Measurements from ENCODE around the gene DDX21.

The DDX21 gene

GRCh38 chr10:68997211-68997610, 41.2 kb downstream of the DDX21 start:
- Histone ChIP-seq H3K4me2 (ENCODE audit: low read depth, low read length, poor library complexity, severe bottlenecking) (no peak overlapping the region), H3K79me2 (ENCODE audit: insufficient read depth, low read length) (no peaks in the 10 kb centered on the region), H3K9ac (ENCODE audit: low read length) (no peak overlapping the region), H3K27me3 (ENCODE audit: low read length) (no peaks in the 10 kb centered on the region), H3K9me2 (replicated peaks; ENCODE audit: insufficient read depth, low read length) (no peaks in the 10 kb centered on the region), H3K9me3 (ENCODE audit: insufficient read depth, low read length) (no peaks in the 10 kb centered on the region), H3K27ac (ENCODE audit: low read depth, low read length) (no peak overlapping the region), H2AFZ (ENCODE audit: low read depth, low read length, severe bottlenecking) (no peak overlapping the region), H3F3A (ENCODE audit: insufficient read depth) (peaks cover 4% of the 10 kb centered on the region; the same call in 1 of the 2 replicates), H3K36me3 (ENCODE audit: low read length) (no peaks in the 10 kb centered on the region), H3K4me3 (ENCODE audit: insufficient read depth, low read length, poor library complexity, severe bottlenecking) (no peak overlapping the region), H4K20me1 (ENCODE audit: low read depth, low read length) (no peaks in the 10 kb centered on the region)
- TF ChIP-seq EZH2phosphoT487 (conservative IDR thresholded peaks at IDR 0.05; ENCODE audit: low read length), result no peak
- TF ChIP-seq CTCF (IDR thresholded peaks at IDR 0.05; ENCODE audit: insufficient read depth, low read length, poor library complexity, severe bottlenecking), result no peak

GRCh38 chr10:69004821-69005220, 48.9 kb downstream of the DDX21 start:
- Histone ChIP-seq H4K20me1 (ENCODE audit: low read depth, low read length) (no peaks in the 10 kb centered on the region), H3K4me2 (ENCODE audit: low read depth, low read length, poor library complexity, severe bottlenecking) (no peak overlapping the region), H3K9ac (ENCODE audit: low read length) (no peak overlapping the region), H3K9me3 (ENCODE audit: insufficient read depth, low read length) (no peaks in the 10 kb centered on the region), H3K79me2 (ENCODE audit: insufficient read depth, low read length) (no peaks in the 10 kb centered on the region), H3K27me3 (ENCODE audit: low read length) (no peaks in the 10 kb centered on the region), H3K36me3 (ENCODE audit: low read length) (no peaks in the 10 kb centered on the region; the same call in 1 of the 2 replicates), H3F3A (ENCODE audit: insufficient read depth) (peaks cover 9% of the 10 kb centered on the region; the same call in 1 of the 2 replicates), H3K27ac (ENCODE audit: low read depth, low read length) (no peak overlapping the region), H2AFZ (ENCODE audit: low read depth, low read length, severe bottlenecking) (no peak overlapping the region), H3K4me3 (ENCODE audit: insufficient read depth, low read length, poor library complexity, severe bottlenecking) (no peak overlapping the region), H3K9me2 (replicated peaks; ENCODE audit: insufficient read depth, low read length) (no peaks in the 10 kb centered on the region)
- TF ChIP-seq EZH2phosphoT487 (conservative IDR thresholded peaks at IDR 0.05; ENCODE audit: low read length) (no peak), CTCF (IDR thresholded peaks at IDR 0.05; ENCODE audit: insufficient read depth, low read length, poor library complexity, severe bottlenecking) (peak; percentile 35)

GRCh38 chr10:69005704-69006485, 49.9 kb downstream of the DDX21 start:
- Histone ChIP-seq H3K27ac (ENCODE audit: low read depth, low read length) (no peak overlapping the region), H3K9me2 (replicated peaks; ENCODE audit: insufficient read depth, low read length) (no peaks in the 10 kb centered on the region), H3K4me3 (ENCODE audit: insufficient read depth, low read length, poor library complexity, severe bottlenecking) (no peak overlapping the region), H3K4me2 (ENCODE audit: low read depth, low read length, poor library complexity, severe bottlenecking) (no peak overlapping the region), H3K79me2 (ENCODE audit: insufficient read depth, low read length) (no peaks in the 10 kb centered on the region), H3K9ac (ENCODE audit: low read length) (no peak overlapping the region), H3K36me3 (ENCODE audit: low read length) (no peaks in the 10 kb centered on the region; the same call in 1 of the 2 replicates), H3K9me3 (ENCODE audit: insufficient read depth, low read length) (no peaks in the 10 kb centered on the region), H4K20me1 (ENCODE audit: low read depth, low read length) (no peaks in the 10 kb centered on the region), H2AFZ (ENCODE audit: low read depth, low read length, severe bottlenecking) (no peak overlapping the region), H3F3A (ENCODE audit: insufficient read depth) (0 out of 2 replicates have a peak, but pooled peaks cover 5% of the 10 kb centered on the region), H3K27me3 (ENCODE audit: low read length) (no peaks in the 10 kb centered on the region)
- no peak for TF ChIP-seq CTCF (IDR thresholded peaks at IDR 0.05; ENCODE audit: insufficient read depth, low read length, poor library complexity, severe bottlenecking)
- no peak for TF ChIP-seq EZH2phosphoT487 (conservative IDR thresholded peaks at IDR 0.05; ENCODE audit: low read length)
